Panc1 (cell line): ENCODE measurements around the gene LZTFL1. TPM values are rescaled to one million over a fixed set of nuclear protein-coding genes. Genes with fewer than 3 reads are reported as not detected.

ENCODE experiments used
- ATAC-seq: fragments of 200-7000 bp; cut with Tn5 transposase; 2 replicates; pipeline ENCODE4 v1.9.1; 2020; ENCODE audit warnings: mild to moderate bottlenecking, moderate library complexity
- BruUV-seq: library from RNA; stranded (reverse); fragments of 400-500 nt; replicated peaks from 2 replicates; lab custom pipeline; 2021; lab: Mats Ljungman, UMichigan
- CTCF ChIA-PET: fragments of 300-600 bp; sonication (Branson Sonifier 250); formaldehyde crosslinking; loops from one replicate; lab custom pipeline; 2022; ENCODE audit warnings: antibody characterized with exemption; lab: Charles Lee
- POLR2A ChIA-PET: fragments of 300-600 bp; sonication (Branson Sonifier 250); formaldehyde crosslinking; loops from one replicate; lab custom pipeline; 2022; ENCODE audit warnings: antibody characterized with exemption; lab: Charles Lee
- DNase-seq: peaks from one replicate; pipeline ENCODE4 v3.0.0-alpha.2; 2010; ENCODE audit warnings: low read depth, low spot score
- H3K27ac ChIP-seq: 2 replicates; pipeline ENCODE4 v1.5.1; 2011; ENCODE audit warnings: mild to moderate bottlenecking, low read length, inconsistent platforms
- H3K27me3 ChIP-seq: fragments of 200-500 bp; sonication (Bioruptor generic); 2 replicates; pipeline ENCODE4 v1.6.0; 2014; ENCODE audit warnings: low read length, inconsistent platforms; ENCODE audit not compliant: control insufficient read depth, insufficient read depth
- H3K36me3 ChIP-seq: fragments of 200-500 bp; sonication (Bioruptor generic); 2 replicates; pipeline ENCODE4 v1.5.1; 2014; ENCODE audit warnings: inconsistent platforms, mild to moderate bottlenecking, low read length, moderate library complexity; ENCODE audit not compliant: control insufficient read depth, insufficient read depth
- H3K4me1 ChIP-seq: 2 replicates; pipeline ENCODE4 v1.5.1; 2011; ENCODE audit warnings: inconsistent platforms, mild to moderate bottlenecking, low read length, moderate library complexity; ENCODE audit not compliant: control insufficient read depth, insufficient read depth
- H3K4me3 ChIP-seq, 2 experiments: 2 replicates each; pipeline ENCODE4 v1.5.1; 2011 to 2012; ENCODE audit warnings: low read depth in 2 of 2, low read length in 2 of 2, mild to moderate bottlenecking in 2 of 2, inconsistent platforms in 1 of 2, moderate library complexity in 1 of 2
- H3K9me3 ChIP-seq: fragments of 200-500 bp; sonication (Bioruptor generic); 2 replicates; pipeline ENCODE4 v1.5.1; 2014; ENCODE audit warnings: low read depth, mild to moderate bottlenecking, inconsistent platforms, low read length, moderate library complexity; ENCODE audit not compliant: control insufficient read depth, insufficient read depth
- POLR2AphosphoS5 ChIP-seq: IDR thresholded peaks from 2 replicates; pipeline ENCODE4 v1.6.1; 2012; ENCODE audit warnings: mild to moderate bottlenecking, low read depth, low read length, moderate library complexity
- SIN3A ChIP-seq: IDR thresholded peaks from 2 replicates; pipeline ENCODE4 v1.6.1; 2012; ENCODE audit warnings: low read depth, mild to moderate bottlenecking, low read length, moderate library complexity, borderline replicate concordance; ENCODE audit not compliant: insufficient read depth
- TCF7L2 ChIP-seq: IDR thresholded peaks from 2 replicates; pipeline ENCODE4 v1.6.1; 2011; ENCODE audit warnings: mild to moderate bottlenecking, low read depth, low read length, inconsistent platforms
- in situ Hi-C: cut with HindIII; loops from 2 replicates; pipeline ENCODE4 v1.10.0; 2016; ENCODE audit warnings: low sequenced_read_pairs, low pct_unique_long_range_greater_than_20kb
- intact Hi-C: fragments of 100-400 bp; cut with micrococcal nuclease; formaldehyde crosslinking; loops from one replicate; pipeline ENCODE4 v1.10.0; 2022; ENCODE audit not compliant: unreplicated experiment
- total RNA-seq: library from RNA; stranded (reverse); gene quantifications from one replicate; pipeline ENCODE4 v1.2.1, GENCODE V29; 2021; ENCODE audit not compliant: unreplicated experiment
- TF ChIP-seq, protein P1 (sequence below), 2 experiments: IDR thresholded peaks; 2 replicates each; pipeline ENCODE4 v1.6.1; 2011 to 2012; ENCODE audit warnings: low read depth in 2 of 2, control low read depth in 1 of 2, low read length in 1 of 2, mild to moderate bottlenecking in 1 of 2, moderate library complexity in 1 of 2; ENCODE audit not compliant: insufficient read depth in 1 of 2
- TF ChIP-seq, protein P2 (sequence below): fragments of 450-650 bp; IDR thresholded peaks from 2 replicates; pipeline ENCODE4 v1.5.1; 2017; ENCODE audit warnings: mild to moderate bottlenecking

Gene LZTFL1
- total RNA-seq, 1 experiment from 2014 or later, result 12.3 TPM

DNA sequence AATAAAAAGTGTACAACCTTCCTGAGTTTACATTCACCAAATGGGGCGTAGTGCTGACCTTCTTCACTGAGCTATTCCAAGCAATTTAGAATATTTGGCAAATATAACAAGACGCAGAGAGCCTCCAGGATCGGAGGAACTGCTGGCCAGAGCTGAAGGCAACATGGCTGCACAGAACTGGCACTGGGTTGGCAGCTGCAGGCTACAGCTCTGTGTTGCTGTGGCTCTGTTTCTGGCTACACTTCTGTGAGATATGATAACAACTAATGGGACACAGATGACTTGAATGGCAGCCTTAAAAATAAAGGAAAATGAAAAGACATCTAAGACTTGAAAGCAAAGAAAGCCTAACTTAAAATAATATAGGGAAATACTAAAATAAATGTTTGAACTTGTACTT lies 34.8 kb downstream of the LZTFL1 start:
- CTCF ChIA-PET, result no interaction called here
- no TSS peak for BruUV-seq
- DNase-seq, result no peak
- TF ChIP-seq TCF7L2 (no peak), SIN3A (no peak), POLR2AphosphoS5 (no peak)
- TF ChIP-seq, protein P1, sequence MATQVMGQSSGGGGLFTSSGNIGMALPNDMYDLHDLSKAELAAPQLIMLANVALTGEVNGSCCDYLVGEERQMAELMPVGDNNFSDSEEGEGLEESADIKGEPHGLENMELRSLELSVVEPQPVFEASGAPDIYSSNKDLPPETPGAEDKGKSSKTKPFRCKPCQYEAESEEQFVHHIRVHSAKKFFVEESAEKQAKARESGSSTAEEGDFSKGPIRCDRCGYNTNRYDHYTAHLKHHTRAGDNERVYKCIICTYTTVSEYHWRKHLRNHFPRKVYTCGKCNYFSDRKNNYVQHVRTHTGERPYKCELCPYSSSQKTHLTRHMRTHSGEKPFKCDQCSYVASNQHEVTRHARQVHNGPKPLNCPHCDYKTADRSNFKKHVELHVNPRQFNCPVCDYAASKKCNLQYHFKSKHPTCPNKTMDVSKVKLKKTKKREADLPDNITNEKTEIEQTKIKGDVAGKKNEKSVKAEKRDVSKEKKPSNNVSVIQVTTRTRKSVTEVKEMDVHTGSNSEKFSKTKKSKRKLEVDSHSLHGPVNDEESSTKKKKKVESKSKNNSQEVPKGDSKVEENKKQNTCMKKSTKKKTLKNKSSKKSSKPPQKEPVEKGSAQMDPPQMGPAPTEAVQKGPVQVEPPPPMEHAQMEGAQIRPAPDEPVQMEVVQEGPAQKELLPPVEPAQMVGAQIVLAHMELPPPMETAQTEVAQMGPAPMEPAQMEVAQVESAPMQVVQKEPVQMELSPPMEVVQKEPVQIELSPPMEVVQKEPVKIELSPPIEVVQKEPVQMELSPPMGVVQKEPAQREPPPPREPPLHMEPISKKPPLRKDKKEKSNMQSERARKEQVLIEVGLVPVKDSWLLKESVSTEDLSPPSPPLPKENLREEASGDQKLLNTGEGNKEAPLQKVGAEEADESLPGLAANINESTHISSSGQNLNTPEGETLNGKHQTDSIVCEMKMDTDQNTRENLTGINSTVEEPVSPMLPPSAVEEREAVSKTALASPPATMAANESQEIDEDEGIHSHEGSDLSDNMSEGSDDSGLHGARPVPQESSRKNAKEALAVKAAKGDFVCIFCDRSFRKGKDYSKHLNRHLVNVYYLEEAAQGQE (IDR thresholded peaks at IDR 0.05; ENCODE audit: insufficient read depth in 1 of 2, low read depth in 2 of 2, low read length in 1 of 2), result no peak
- TF ChIP-seq, protein P2, sequence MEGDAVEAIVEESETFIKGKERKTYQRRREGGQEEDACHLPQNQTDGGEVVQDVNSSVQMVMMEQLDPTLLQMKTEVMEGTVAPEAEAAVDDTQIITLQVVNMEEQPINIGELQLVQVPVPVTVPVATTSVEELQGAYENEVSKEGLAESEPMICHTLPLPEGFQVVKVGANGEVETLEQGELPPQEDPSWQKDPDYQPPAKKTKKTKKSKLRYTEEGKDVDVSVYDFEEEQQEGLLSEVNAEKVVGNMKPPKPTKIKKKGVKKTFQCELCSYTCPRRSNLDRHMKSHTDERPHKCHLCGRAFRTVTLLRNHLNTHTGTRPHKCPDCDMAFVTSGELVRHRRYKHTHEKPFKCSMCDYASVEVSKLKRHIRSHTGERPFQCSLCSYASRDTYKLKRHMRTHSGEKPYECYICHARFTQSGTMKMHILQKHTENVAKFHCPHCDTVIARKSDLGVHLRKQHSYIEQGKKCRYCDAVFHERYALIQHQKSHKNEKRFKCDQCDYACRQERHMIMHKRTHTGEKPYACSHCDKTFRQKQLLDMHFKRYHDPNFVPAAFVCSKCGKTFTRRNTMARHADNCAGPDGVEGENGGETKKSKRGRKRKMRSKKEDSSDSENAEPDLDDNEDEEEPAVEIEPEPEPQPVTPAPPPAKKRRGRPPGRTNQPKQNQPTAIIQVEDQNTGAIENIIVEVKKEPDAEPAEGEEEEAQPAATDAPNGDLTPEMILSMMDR, result no peak
- in situ Hi-C loops, result no loop called here
- intact Hi-C loops, result no loop called here
- no peaks in the 10 kb centered on the region for H3K27me3 ChIP-seq
- H3K4me1 ChIP-seq, result no peaks in the 10 kb centered on the region
- ATAC-seq, result no peak
- H3K36me3 ChIP-seq, result no peaks in the 10 kb centered on the region
- no peak overlapping the region for H3K4me3 ChIP-seq
- no peaks in the 10 kb centered on the region for H3K9me3 ChIP-seq
- no peak overlapping the region for H3K27ac ChIP-seq
- POLR2A ChIA-PET, result interaction anchor here (0.6 kb wide), 1 partner anchor 9 kb away, joined by 12 read pairs; no protein-coding TSS in a partner anchor

DNA sequence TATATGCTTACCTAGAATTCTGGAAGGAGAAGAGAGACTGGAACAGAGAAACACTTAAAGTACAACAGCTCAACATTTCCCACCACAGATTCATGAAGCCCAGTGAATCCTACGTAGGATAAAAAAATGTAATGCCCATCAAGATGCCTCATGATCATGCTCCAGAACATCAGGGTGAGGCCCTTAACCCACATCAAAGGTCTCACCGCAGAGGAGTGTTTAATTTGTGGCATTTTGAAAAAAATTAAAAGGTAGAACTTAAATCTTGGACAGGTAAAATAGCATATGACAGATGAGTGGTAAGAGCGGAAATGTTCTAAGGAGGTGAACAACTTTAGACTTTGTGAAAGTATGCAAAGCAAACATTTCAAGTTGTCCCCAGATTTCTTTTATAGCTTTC lies 35.8 kb downstream of the LZTFL1 start:
- DNase-seq (no peak), ATAC-seq (no peak)
- intact Hi-C loops (no loop called here), in situ Hi-C loops (no loop called here)
- no peaks in the 10 kb centered on the region for H3K27me3 ChIP-seq
- H3K36me3 ChIP-seq, result no peaks in the 10 kb centered on the region
- no peak overlapping the region for H3K4me3 ChIP-seq
- ChIA-PET CTCF (no interaction called here), POLR2A (no interaction called here)
- BruUV-seq, result no TSS peak
- no peak for TF ChIP-seq SIN3A
- no peaks in the 10 kb centered on the region for H3K4me1 ChIP-seq
- H3K9me3 ChIP-seq, result no peaks in the 10 kb centered on the region
- H3K27ac ChIP-seq, result no peak overlapping the region

DNA sequence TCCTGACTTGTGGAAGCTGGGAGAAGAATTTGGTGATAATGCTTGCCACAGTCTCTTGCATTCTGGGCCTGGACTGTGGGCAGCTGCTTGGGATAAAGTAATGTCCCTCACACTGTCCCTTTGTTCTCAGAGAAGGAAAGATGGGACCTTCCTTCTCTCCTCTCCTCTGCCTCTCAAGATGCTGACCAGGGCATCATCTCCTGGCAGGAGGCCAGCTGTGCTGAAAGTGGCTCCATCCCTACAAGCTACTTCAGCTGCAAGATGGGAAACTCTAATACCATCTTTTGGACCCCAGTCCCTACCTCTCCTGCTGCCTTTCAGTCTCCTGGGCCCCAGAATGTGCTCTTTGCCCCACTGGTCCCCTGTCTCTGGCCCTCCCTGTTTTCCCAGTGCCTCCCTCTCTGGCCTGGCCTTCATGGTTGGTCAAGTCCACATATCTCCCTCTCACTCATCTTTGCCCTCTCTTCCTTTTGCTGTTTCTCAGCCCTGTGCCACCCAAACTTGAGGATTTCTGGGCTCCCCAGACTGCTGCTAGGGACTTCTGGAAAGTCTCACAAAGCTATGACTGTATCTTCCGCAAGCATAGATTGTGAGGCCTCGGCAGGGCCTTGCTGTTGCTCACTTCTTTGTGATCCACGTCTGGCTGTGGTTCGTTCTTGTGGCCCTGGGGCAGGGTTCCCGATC lies 38.5 kb downstream of the LZTFL1 start:
- POLR2A ChIA-PET, result no interaction called here
- DNase-seq (no peak), ATAC-seq (no peak)
- Histone ChIP-seq H3K27ac (no peak overlapping the region), H3K4me3 (no peak overlapping the region), H3K36me3 (no peaks in the 10 kb centered on the region), H3K4me1 (no peaks in the 10 kb centered on the region), H3K9me3 (no peaks in the 10 kb centered on the region), H3K27me3 (no peaks in the 10 kb centered on the region)
- TF ChIP-seq, protein P2, result no peak
- TF ChIP-seq POLR2AphosphoS5 (no peak), SIN3A (no peak), TCF7L2 (no peak)
- TF ChIP-seq, protein P1 (IDR thresholded peaks at IDR 0.05; ENCODE audit: insufficient read depth in 1 of 2, low read depth in 2 of 2, low read length in 1 of 2), result no peak
- no TSS peak for BruUV-seq
- CTCF ChIA-PET, result no interaction called here
- in situ Hi-C loops, result no loop called here
- intact Hi-C loops, result no loop called here
